HG03280 (cell line): ENCODE results near the gene ADGRE1.

Experiments used
- ATAC-seq: cut with Tn5 transposase; IDR thresholded peaks from one replicate; pipeline ENCODE4 v1.9.1; 2021; ENCODE audit warnings: mild to moderate bottlenecking, moderate library complexity; ENCODE audit not compliant: unreplicated experiment

The ADGRE1 gene

DNA sequence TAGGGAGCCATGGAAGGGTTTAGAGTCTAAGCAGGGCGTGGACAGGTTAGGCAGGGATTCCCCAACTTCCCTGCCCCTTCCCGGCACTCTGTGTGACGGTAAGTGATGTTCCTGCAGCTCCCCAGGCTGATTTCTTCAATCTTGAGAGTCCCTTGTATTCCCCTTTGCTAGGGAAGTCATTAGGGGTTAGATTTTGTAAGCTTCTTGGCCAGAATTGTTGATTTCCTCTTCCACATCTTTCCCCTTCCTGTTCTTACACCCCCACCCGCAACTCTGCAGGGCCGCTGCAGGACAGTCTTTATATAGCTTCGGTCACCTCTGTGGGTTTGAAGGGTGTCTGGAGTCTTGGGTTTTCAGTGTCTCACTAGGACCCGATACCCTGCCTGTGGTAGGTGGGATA, 10.6 kb upstream of the ADGRE1 start:
- no peak for ATAC-seq

DNA sequence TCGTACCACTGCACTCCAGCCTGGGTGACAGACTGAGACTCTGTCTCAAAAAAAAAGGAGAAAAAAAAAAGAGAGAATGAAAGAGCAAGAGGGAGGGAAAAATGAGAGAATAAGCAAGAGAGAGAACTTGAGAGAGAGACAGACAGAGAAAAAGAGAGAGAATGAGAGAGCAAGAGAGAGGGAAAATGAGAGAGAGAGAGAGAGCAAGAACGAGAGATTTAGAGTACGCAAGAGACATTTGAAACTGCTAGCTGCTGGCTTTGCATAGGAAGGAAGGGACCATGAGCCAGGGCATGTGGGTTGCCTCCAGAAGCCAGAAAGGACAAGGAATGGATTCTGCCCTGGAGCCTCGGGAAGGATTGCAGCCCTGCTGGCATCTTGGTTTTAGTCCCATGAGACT, 9.6 kb upstream of the ADGRE1 start:
- ATAC-seq: no peak

DNA sequence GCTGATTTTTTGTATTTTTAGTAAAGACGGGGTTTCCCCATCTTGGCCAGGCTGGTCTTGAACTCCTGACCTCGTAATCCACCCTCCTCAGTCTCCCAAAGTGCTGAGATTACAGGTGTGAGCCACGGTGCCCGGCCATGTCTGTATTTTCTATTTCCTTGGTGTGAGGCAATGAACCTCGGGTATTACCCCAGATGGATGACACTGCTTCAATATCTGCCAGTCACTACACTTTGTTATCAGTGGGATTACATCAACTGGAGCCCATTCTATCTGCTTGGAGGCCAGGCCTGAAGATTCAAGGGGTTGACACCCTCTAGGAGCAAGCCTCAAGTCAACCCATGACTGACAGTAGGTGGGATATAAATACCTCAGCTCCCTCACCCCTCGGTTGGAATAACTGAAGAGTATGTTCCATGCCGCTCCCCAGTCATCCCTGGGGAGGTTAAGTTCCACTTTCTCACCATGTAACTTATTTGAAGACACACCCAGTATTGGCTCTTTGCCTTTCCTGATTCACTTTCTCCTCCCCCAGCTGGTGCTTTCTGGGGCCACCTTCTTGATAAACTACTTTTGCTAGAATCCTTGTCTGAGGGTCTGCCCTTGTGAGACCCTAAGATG, 992 bp upstream of the ADGRE1 start:
- no peak for ATAC-seq

DNA sequence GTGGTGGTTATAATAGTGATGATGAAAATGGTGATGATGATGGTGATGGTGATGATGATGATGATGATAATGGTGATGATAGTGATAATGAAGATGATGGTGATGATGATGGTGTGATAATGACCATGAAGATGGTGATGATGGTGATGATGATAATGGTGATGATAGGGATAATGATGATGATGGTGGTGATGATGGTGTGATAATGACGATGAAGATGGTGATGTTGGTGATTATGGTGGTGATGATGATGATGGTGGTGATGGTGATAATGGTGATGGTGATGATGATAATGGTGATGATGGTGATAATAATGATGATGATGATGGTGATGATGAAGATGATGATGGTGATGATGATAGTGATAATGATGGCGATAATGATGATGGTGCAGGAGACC, 1.6 kb downstream of the ADGRE1 start:
- no peak for ATAC-seq

DNA sequence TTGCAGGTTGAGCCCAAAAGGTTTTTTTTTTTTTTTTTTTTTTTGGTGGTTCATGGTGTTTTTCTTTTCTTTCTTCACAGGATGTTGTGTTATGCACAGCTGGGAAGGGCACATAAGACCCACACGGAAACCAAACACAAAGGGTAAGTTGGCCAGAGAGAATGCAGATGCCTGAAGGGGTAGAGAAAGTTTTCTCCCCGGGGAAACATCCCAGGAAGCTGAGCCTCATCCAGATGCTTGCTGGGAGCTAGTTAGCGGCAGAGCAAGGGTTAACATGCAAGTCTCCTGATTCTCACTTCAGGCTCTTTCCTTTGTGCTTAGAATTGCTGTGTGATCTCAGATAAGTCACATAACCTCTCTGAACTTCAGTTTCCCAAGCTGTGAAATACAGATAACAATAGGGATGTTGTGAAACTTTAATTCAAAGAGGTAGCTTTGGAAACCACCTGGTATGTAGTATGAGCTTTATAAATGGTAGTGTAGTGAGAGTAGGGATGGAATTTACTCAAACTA, 3.1 kb downstream of the ADGRE1 start:
- ATAC-seq: no peak

DNA sequence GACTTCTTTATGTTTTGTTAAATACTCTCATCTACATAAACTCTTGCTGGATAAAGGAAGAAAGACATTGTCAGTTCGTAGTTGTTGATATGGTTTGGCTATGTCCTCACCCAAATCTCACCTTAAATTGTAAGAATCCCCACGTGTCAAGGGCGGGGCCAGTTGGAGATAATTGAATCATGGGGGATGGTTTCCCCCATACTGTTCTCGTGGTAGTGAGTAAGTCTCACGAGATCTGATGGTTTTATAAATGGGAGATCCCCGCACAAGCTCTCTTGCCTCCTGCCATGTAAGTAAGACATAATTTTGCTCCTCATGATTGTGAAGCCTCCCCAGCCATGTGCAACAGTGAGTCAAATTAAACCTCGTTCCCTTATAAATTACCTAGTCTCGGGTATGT, 3.6 kb downstream of the ADGRE1 start:
- ATAC-seq: no peak

DNA sequence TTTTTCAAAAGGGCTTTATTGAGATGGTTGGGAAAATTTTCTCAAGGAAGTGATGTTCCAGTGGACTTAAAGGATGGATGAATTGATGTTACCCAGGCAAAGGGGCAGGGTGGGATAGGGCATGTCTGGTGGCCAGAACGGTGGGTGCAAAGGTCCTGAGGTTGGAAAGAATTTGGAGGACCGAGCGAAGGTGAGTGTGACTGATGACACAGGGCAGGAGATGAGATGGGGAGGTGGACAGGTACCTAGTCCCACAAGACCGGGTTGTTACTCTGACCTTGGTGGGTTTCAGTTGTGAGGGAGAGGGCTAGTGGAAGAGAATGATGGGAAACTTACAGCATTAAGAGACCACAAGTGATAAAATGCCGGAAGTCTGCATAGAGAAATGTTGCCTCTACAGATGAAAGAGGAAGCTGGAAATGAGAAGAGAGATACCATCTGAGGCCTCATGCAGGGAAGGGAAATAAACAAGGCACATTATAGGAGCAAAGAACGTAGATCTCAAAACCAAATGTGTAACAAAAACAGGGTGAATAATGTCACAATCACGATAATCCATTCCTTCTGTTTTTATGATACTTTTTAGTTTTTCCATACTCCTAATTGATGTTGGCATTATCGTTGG, 4.5 kb downstream of the ADGRE1 start:
- ATAC-seq: no peak

DNA sequence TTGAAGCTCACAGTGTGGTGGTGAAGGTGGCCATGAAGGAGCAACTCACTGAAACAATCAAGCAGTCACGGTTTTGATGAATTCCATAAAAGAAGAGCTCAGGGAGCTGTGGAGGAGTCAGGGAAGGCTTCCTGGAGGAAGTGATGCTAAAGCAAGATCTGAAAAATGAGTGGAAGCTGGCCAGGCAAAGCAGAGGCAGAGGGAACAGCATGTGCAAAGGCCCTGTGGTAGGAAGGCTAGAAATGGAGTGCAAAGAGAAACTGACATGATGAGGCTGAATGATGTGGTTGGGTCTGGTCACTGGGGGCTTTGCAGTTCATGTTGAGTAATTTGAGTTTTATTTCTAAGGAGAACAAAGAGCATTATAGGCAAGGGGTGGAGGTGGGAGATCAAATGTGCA, 6.9 kb downstream of the ADGRE1 start:
- no peak for ATAC-seq

DNA sequence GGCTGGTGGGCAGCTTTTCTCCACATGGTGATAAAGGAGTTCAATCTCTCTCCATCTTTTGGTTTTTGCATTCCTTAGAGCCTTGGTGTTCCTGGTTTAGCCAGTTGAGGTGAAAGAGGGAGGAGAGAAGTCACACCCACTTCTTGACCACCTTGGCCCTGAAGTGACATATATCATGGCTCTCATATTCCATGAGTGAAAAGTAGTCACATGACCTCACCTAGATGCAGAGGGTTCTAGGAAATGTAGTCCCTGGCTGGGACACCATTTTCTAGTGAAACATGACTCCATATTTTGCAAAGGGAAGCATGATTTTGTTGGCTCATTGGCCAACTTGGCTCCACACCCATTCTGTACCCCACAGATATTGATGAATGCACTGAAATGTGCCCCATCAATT, 16.1 kb downstream of the ADGRE1 start:
- ATAC-seq: no peak

DNA sequence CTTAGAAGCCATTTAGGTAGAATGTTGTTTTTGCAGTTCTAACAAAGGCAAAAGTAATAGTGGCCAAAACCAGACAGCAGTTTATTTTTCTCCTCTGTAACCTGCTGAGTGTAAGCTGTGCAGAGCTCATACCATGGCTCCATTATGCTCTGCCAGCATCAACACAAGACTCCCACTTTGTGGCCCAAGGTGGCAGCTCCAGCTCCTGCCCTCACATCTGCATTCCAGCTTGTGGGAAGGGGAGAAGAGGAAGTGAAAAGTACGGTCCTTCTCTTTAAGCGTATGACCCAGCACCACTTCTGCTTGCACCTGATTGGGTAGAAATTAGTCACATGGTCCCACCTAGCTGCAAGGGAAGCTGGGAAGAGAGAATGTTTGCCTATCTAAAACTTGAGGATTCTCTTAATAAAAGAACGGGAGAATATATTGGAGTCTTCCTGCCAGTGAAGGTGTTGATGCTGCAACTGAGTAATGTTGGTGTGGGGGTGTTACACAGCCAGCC, 19.2 kb downstream of the ADGRE1 start:
- no peak for ATAC-seq

DNA sequence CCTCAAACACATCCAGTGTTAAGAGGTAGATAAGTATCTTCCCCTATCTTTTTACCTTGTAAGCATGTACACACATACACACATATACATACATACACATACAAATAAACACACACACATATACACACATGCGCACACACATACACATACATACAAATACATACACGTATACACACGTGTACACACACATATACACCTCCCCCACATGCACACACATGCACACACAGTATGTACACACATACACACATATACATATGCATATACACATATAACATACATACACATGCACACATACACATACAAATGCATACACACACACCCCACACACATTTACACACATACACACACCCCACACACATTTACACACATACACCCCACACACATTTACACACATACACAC, 24.1 kb downstream of the ADGRE1 start:
- ATAC-seq: no peak

DNA sequence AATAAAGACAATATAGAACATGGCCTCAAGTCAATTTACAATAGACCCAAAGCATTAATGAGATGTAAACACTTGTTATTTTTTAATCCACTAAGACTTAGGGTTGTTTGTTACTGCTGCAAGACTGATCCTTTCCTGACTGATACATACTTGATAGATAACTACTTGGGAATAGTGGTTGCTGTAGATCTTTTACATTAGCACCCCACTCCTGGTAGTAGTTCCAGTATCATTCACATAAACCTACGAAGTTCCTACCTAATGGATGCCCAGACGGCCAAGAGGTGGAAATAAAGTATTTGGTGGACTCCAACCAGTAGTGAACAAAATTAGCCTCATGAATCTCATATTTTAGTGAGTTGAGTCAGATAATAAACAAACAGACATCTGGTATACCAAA, 26.9 kb downstream of the ADGRE1 start:
- ATAC-seq: no peak

DNA sequence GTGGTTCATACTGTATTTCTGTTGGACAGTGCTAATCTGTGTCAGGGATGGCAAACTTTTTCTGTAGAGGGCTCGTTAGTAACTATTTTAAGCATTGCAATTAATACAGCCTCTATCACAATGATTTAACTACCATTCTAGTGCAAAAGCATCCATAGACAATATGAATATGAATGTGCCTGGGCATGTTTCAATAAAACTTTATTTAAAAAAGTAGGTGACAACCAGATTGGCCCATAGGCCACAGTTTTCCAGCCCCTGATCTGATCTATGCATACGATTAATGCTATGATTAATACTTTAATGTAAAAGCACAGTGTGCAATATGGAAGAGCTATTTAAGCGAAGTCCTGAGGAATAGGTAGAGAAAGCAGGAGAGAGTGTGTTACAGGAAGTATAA, 29.6 kb downstream of the ADGRE1 start:
- no peak for ATAC-seq

DNA sequence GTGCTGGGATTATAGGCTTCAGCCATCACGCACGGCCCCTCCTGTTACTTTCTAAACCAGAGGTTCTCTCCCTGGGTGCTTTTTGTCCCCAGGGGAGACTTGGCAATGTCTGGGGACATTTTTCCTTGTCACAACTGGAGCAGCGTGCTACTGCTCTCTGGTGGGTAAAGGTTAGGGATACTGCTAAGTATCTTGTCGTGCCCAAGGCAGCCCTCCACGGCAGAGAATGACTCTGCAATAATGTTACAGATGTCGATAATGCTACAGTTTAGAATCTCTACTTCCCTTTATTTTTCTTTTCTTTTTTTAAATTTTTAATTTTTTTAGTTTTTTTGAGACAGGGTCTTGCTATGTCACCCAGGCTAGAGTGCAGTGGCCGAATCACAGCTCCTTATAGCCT, 38.0 kb downstream of the ADGRE1 start:
- no peak for ATAC-seq

DNA sequence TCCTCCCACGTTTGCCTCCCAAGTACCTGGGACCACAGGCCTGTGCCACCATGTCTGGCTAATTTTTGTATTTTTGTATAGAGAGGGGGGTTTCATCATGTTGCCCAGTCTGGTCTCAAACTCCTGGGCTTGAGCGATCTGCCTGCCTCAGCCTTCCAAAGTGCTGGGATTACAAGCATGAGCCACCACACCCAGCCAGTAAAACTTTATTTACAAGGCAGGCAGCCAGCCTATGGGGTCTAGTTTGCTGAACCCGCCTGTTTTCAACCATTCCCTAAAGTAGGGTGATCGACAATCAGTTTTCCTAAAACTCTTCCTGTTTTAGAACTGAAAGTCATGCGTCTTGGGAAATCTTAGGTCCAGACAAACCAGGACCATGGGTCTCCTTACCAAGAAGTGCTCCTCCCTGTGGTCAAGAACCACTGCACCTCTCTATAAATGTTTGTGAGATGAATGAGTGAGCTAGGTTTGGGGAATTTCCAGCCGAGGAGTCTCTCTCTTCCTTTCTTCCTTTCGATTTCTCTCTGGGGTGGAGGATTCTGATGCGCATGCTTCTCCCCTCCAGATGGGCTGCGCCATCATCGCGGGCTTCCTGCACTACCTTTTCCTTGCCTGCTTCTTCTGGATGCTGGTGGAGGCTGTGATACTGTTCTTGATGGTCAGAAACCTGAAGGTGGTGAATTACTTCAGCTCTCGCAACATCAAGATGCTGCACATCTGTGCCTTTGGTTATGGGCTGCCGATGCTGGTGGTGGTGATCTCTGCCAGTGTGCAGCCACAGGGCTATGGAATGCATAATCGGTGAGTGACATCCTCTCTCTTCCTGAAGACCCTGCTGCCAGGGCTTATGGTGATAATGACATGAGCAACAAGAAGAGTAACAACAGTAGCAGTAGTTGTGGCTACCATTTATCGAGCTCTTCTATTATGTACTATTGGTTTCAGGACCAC, 38.7 kb downstream of the ADGRE1 start:
- no peak for ATAC-seq

DNA sequence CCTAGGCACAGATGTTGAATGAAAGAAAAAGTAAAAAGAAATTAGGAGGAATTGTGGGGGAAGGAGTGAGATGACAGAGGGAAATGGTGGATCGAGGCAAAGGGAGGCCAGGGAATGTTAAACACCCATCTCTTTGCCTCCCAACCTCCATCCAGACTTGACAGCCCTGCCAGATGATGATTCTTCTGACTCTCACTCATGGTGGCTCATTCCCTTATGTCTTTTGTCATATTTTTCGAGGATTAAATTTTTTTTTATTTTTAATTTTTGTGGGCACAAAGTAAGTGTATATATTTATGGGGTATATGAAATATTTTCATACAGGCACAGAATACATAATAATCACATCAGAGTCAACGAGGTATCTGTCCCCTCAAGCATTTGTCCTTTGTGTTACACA, 42.8 kb downstream of the ADGRE1 start:
- ATAC-seq: no peak

DNA sequence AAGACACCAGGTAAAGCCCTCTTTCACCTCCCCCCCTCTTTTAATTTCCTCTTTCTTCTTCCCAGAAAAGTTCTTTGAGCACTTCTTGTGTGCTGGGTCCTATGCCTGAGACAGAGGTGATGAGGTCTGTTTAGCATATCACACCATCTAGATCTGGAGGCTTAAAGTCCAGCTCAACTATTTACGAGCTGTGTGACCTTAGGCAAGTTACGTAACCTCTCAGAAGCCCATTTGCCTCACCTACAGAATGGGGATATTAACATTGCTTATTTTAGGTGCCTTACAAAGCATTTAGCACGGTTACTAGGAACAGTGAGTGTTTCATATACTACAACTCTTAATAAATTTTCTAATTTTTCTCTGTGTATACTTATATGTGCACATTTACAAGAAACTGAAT, 47.7 kb downstream of the ADGRE1 start:
- ATAC-seq: no peak

DNA sequence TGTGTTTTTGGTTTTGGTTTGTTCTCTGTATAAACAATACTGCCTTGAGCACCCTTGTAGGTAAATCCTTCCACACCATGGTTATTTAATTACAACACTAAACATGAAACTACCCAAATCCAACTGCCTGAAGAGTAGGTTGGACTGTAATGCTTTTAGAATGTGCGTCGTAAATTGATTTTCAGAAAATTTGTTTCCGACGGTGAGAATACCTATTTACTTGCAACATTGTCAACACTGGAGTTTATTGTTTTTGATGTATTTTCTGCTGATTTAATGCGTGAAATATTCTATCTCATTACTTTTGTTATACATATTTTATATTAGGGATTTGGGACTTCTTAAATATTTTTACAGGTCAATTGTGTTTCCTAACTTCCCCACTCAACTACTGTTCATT, 48.2 kb downstream of the ADGRE1 start:
- ATAC-seq: no peak

DNA sequence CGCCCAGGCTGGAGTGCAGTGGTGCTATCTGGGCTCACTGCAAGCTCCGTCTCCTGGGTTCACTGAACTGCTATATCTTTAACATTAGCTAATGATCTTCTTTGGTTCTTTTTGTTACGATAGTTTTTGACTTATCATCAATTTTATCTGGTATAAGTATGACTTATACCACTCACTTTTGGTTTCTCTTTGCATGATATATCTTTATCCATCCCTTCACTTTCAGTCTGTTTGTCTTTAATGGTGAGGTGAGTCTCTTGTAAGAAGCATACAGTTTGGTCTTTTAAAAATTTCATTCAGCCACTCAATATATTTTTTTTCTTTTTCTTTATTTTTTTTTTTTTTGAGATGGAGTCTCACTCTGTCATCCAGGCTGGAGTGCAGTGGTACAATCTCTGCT, 58.4 kb downstream of the ADGRE1 start:
- ATAC-seq: no peak

DNA sequence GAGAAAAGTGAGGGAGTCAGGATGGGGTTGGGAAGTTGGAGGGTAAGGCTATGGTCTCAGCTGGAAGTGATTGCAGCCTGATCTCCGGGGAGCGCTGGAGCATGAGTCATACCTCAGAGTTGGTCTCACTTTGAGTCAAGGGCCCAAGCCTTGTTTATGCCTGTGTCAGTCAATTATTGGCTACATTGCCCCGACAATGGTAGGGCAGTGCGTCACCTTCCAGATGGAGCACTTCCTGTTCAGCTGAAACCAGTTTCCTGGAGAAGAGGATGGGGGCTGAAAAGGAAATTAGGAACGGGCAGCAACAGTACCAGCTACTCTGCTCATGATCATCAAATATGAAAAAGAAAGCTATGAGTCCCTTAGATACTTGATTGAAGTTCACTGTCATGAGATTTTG, 60.4 kb downstream of the ADGRE1 start:
- ATAC-seq: no peak

DNA sequence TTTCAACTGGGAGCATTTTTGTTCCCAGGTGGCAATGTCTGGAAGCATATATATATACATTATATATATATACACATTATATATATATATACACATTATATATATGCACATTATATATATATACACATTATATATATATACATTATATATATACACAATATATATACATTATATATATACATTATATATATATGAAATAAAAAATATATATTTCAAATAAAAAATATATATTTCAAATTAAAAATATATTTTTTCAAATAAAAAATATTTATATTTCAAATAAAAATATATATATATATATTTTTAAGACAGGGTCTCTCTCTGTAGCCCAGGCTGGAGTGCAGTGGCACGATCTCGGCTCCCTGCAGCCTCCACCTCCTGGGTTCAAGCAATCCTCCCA, 61.5 kb downstream of the ADGRE1 start:
- no peak for ATAC-seq

DNA sequence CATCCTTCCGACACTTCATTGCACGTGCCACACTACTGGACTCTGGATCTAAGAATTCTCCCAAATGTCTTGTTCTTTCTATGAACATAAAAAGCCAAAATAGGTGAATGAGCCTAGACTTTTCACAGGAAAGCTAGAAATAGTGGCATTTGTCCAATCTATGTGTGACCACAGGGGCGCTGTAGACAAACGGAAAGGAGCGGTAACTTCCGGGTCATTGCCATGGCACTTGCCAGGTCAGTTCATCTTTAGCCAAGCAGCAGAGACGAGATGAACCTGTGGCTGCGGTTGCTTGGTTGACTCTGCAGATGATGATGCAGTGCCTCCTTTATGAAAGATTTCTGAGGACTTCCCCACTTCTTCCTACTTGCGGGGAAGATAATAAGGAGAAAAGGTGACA, 65.6 kb downstream of the ADGRE1 start:
- ATAC-seq: no peak
